Gastroesophageal sphincter (tissue), 4 donors: Measurements from ENCODE around the gene PODNL1. TPM values are rescaled to one million over a fixed set of nuclear protein-coding genes. Genes with fewer than 3 reads are reported as not detected.

ENCODE experiments used
- ATAC-seq: fragments of 150-250 bp; one replicate; pipeline ENCODE4 v1.9.1; 2016; ENCODE audit warnings: mild to moderate bottlenecking, moderate library complexity
- H3K27ac ChIP-seq, 4 donors: fragments of 200-600 bp; sonication (generic) in 3 of 4; 1 replicate in 3 of 4; 2 replicates in 1 of 4; pipeline ENCODE4 v1.5.1; 2016 to 2019
- H3K27me3 ChIP-seq: fragments of 200-600 bp; sonication (generic); one replicate; pipeline ENCODE4 v1.5.1; 2019
- H3K36me3 ChIP-seq, 2 donors: fragments of 200-600 bp; sonication (generic); one replicate each; pipeline ENCODE4 v1.5.1; 2019; ENCODE audit warnings: control low read depth in 1 of 2
- H3K4me1 ChIP-seq, 3 donors: fragments of 200-600 bp; sonication (generic); 1 replicate in 2 of 3; 2 replicates in 1 of 3; pipeline ENCODE4 v1.5.1; 2016 to 2019; ENCODE audit warnings: control low read depth in 2 of 3
- H3K4me3 ChIP-seq, 2 donors: fragments of 200-600 bp; sonication (generic); one replicate each; pipeline ENCODE4 v1.5.1; 2019; ENCODE audit warnings: mild to moderate bottlenecking in 1 of 2, moderate library complexity in 1 of 2
- H3K9me3 ChIP-seq, 3 donors: fragments of 200-600 bp; sonication (generic); one replicate each; pipeline ENCODE4 v1.5.1; 2017 to 2019; ENCODE audit warnings: control low read depth in 2 of 3
- EP300 ChIP-seq: sonication (generic); formaldehyde crosslinking; IDR thresholded peaks from one replicate; pipeline ENCODE4 v1.6.1; 2017; ENCODE audit warnings: antibody characterized with exemption, mild to moderate bottlenecking
- POLR2A ChIP-seq, 2 donors: fragments of 450-650 bp; IDR thresholded peaks; one replicate each; pipeline ENCODE4 v1.6.1; 2017; ENCODE audit warnings: antibody characterized with exemption in 2 of 2, mild to moderate bottlenecking in 2 of 2, moderate library complexity in 1 of 2
- POLR2AphosphoS5 ChIP-seq: sonication (generic); formaldehyde crosslinking; IDR thresholded peaks from one replicate; pipeline ENCODE4 v1.6.1; 2017; ENCODE audit warnings: antibody characterized with exemption
- WGBS, 2 donors: methylation state at CpG; one replicate each; pipeline ENCODE4 v1.1.5; 2018; ENCODE audit warnings: low coverage in 1 of 2; 5-methylcytosine and 5-hydroxymethylcytosine counted together
- total RNA-seq, 4 donors: library from RNA; depleted of rRNA; stranded (reverse); fragments of >200 nt; gene quantifications; one replicate each; pipeline ENCODE4 v1.1.0, GENCODE V29; 2016
- TF ChIP-seq, protein P1 (sequence below), 4 experiments: fragments of 200-600 bp in 2 of 4; fragments of 450-650 bp in 2 of 4; sonication (generic) in 1 of 4; IDR thresholded peaks; one replicate each; pipeline ENCODE4 v1.5.1; 2017 to 2019; ENCODE audit warnings: antibody characterized with exemption in 4 of 4, mild to moderate bottlenecking in 2 of 4, moderate library complexity in 2 of 4

Gene PODNL1
- total RNA-seq, 4 donors from 2014 or later = 0.62 to 0.67 TPM; not detected in 2

DNA sequence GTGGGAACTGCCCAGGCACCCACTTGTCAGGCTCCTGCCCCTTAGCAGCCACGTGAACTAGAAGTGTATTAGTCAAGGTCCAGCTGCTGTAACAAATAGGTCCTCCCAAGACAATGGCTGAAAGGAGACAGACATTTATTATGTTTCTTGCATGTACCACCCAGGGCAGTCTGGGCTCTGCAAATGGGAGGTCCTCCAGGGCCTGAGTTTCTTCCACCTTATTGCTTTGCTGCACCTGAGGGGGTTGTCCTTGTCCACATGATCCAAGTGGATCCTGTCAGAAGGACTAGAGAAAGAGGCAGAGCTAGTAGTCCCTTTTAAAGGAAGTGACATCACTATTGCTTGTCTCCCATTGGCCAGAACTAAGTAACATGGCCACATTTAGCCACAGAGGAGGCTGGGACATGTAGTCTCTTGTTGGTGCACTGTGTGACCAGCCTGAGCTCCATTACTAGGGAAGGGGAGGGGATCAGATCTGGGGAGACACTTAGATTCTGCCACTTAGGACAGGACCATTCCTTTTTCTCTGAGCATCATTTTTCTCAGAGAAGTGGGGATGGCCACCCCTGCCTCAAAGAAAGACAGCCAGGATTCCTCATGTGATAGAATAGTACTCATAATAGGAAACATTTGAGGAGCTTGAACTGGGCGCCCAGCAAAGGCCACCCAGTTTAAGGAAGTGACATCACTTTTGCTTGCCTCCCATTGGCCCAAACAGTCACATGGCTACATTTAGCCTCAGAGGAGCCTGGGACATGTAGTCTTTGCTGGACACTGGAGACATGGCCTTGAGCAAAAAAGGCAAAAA, 17.1 kb downstream of the PODNL1 start:
- 40% methylated on average over 1 of the region's 2 CpGs; no CpG with 5 or more reads in 1 of the 2 donors for WGBS, 2 donors
- peak; percentile 37 for ATAC-seq
- Histone ChIP-seq H3K9me3 (peaks cover 0 to 6% (median 0%) of the 10 kb centered on the region in 3 donors), H3K4me3 (no peak overlapping the region), H3K27me3 (no peaks in the 10 kb centered on the region), H3K36me3 (peaks cover 0 to 98% of the 10 kb centered on the region in 2 donors), H3K4me1 (no peaks in the 10 kb centered on the region), H3K27ac (no peak overlapping the region)
- no peak for TF ChIP-seq POLR2AphosphoS5

GRCh38 chr19:13920524-13920923, 17.7 kb downstream of the PODNL1 start:
- no peak overlapping the region for H3K4me3 ChIP-seq
- peaks cover 0 to 6% (median 0%) of the 10 kb centered on the region in 3 donors for H3K9me3 ChIP-seq
- no peaks in the 10 kb centered on the region for H3K27me3 ChIP-seq
- 100% methylated on average over 1 of the region's 11 CpGs; no CpG with 5 or more reads in 1 of the 2 donors for WGBS, 2 donors
- H3K27ac ChIP-seq = no peak overlapping the region
- no peaks in the 10 kb centered on the region for H3K4me1 ChIP-seq
- peaks cover 0 to 100% of the 10 kb centered on the region in 2 donors for H3K36me3 ChIP-seq
- TF ChIP-seq EP300 = no peak
- no peak for TF ChIP-seq POLR2AphosphoS5
- no peak for TF ChIP-seq POLR2A (IDR thresholded peaks at IDR 0.05)
- TF ChIP-seq, protein P1, sequence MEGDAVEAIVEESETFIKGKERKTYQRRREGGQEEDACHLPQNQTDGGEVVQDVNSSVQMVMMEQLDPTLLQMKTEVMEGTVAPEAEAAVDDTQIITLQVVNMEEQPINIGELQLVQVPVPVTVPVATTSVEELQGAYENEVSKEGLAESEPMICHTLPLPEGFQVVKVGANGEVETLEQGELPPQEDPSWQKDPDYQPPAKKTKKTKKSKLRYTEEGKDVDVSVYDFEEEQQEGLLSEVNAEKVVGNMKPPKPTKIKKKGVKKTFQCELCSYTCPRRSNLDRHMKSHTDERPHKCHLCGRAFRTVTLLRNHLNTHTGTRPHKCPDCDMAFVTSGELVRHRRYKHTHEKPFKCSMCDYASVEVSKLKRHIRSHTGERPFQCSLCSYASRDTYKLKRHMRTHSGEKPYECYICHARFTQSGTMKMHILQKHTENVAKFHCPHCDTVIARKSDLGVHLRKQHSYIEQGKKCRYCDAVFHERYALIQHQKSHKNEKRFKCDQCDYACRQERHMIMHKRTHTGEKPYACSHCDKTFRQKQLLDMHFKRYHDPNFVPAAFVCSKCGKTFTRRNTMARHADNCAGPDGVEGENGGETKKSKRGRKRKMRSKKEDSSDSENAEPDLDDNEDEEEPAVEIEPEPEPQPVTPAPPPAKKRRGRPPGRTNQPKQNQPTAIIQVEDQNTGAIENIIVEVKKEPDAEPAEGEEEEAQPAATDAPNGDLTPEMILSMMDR (IDR thresholded peaks at IDR 0.05) = no peak
- no peak for ATAC-seq

DNA sequence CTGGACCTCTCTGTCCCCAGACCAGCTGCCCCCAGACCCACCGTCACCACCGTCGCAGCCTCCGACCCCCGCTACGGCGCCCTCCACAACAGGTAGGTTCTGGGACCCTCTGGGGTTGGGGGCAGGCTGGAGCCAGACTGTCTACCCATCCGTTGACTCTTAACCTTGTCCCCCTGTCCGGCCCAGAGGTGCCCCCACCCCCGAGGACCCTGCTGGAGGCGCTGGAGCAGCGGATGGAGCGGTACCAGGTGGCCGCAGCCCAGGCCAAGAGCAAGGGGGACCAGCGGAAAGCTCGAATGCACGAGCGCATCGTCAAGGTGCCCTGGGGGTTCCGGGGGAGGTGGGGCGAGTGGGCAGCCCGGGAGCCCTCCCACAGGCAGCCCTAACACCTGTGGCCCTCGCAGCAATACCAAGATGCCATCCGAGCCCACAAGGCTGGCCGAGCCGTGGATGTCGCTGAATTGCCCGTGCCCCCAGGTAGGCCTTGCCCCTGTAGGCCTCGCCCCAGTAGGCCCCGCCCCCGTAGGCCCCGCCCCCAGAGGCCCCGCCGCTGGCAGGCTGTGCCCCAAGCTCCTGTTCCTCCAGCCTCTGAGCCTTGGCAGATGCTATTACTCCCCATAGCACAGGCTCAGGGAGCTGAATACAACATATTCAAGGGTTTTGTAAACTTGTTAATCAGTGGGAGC, 19.3 kb downstream of the PODNL1 start:
- no peaks in the 10 kb centered on the region for H3K4me1 ChIP-seq
- TF ChIP-seq POLR2AphosphoS5 (no peak), POLR2A (IDR thresholded peaks at IDR 0.05) (no peak), EP300 (no peak)
- TF ChIP-seq, protein P1 (IDR thresholded peaks at IDR 0.05) = no peak
- no peak overlapping the region for H3K27ac ChIP-seq
- no peak overlapping the region for H3K4me3 ChIP-seq
- H3K36me3 ChIP-seq = peaks cover 0 to 100% of the 10 kb centered on the region in 2 donors
- peaks cover 0 to 6% (median 0%) of the 10 kb centered on the region in 3 donors for H3K9me3 ChIP-seq
- ATAC-seq = no peak
- 100% methylated on average over 1 of the region's 34 CpGs; no CpG with 5 or more reads in 1 of the 2 donors for WGBS, 2 donors
- H3K27me3 ChIP-seq = no peaks in the 10 kb centered on the region

DNA sequence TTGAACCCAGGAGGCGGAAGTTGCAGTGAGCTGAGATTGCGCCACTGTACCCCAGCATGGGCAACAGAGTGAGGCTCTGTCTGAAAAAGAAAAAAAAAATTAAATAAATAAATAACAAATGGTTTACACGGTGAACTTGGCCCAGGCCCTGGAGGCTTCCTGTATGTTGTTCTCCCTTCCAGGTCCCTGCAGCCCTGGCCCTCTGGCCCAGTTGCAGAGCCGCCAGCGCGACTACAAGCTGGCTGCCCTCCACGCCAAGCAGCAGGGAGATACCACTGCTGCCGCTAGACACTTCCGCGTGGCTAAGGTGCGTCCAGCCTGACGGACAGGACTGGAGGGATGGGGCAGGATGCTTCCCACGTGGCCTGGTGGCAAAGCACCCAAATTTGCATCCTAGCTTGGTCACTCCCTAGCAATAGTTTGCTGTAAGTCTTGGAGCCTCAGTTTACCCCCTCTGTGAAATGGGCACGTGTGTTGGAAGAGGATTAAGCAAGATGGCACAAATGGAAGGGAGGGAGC, 20.3 kb downstream of the PODNL1 start:
- 69 to 82% methylated on average over 4 to 6 of the region's 14 CpGs for WGBS, 2 donors
- Histone ChIP-seq H3K4me1 (no peaks in the 10 kb centered on the region), H3K4me3 (no peak overlapping the region), H3K36me3 (peaks cover 0 to 100% of the 10 kb centered on the region in 2 donors), H3K27me3 (no peaks in the 10 kb centered on the region), H3K9me3 (peaks cover 0 to 6% (median 0%) of the 10 kb centered on the region in 3 donors), H3K27ac (no peak overlapping the region)
- TF ChIP-seq POLR2A (IDR thresholded peaks at IDR 0.05) = no peak
- TF ChIP-seq, protein P1 (IDR thresholded peaks at IDR 0.05) = no peak
- TF ChIP-seq EP300 = no peak
- no peak for TF ChIP-seq POLR2AphosphoS5
- peak; percentile 44 for ATAC-seq

DNA sequence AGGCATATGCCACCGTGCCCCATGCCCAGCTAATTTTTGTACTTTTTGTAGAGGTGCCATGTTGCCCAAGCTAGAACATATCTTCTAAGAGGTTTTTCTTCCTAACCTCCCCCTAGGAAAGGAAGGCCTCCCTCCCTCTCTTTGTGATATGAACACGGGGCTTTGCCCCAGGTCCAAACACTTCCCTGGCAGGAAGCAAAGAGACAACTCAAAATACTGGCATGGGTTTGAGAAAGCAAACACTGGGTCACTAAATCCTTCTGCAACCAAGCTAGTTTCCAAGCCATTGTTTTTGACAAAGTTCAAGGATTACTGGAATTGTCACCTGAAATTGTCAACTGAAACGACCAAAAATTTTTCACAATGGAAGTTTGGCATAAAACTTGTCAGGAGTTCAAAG, 23.4 kb downstream of the PODNL1 start:
- 82 to 93% methylated on average over 2 of the region's 3 CpGs for WGBS, 2 donors

More for the DNA sequence above, 23.4 kb downstream of the PODNL1 start:
- peaks cover 0 to 100% of the 10 kb centered on the region in 2 donors for H3K36me3 ChIP-seq
- TF ChIP-seq POLR2AphosphoS5 (no peak), POLR2A (IDR thresholded peaks at IDR 0.05) (no peak), EP300 (no peak)
- TF ChIP-seq, protein P1 (IDR thresholded peaks at IDR 0.05) = no peak
- no peaks in the 10 kb centered on the region for H3K4me1 ChIP-seq
- ATAC-seq = no peak
- H3K9me3 ChIP-seq = no peaks in the 10 kb centered on the region
- no peaks in the 10 kb centered on the region for H3K27me3 ChIP-seq
- H3K4me3 ChIP-seq = no peak overlapping the region
- no peak overlapping the region for H3K27ac ChIP-seq
